ENCODE measurements around the gene SRGAP2B.
"Not testable (repeated sequence)": the region's sequence is repeated elsewhere in the genome, so short reads cannot be mapped to it uniquely, and the experiment has no call there.

SRGAP2B gene

GRCh38 chr1:144858607-144859006 is 236.5 kb downstream of the SRGAP2B start:
- H3K27ac ChIP-seq (ENCODE audit: low read depth, low read length); H3K4me1 ChIP-seq (ENCODE audit: control insufficient read depth, insufficient read depth, low read length, unreplicated experiment); H3K4me3 ChIP-seq (ENCODE audit: low read depth, low read length); H3K36me3 ChIP-seq (ENCODE audit: insufficient read depth, low read length); H2AFZ ChIP-seq (ENCODE audit: low read length, unreplicated experiment); H3K27me3 ChIP-seq (ENCODE audit: insufficient read depth, low read length); H3K79me2 ChIP-seq (ENCODE audit: control insufficient read depth, insufficient read depth, low read length, unreplicated experiment): not testable (repeated sequence)
